CD4-positive, alpha-beta T cell treated with Interleukin-1 beta for 1 hour (primary cell): ENCODE measurements around the gene DNAJC5.

Experiments used
- DNase-seq, 2 donors: peaks; one replicate each; pipeline ENCODE4 v3.0.0-alpha.2; 2020 to 2022

DNAJC5 gene

GRCh38 chr20:63942250-63942951 lies 47.5 kb downstream of the DNAJC5 start:
- DNase-seq: peak in 1 of 2 donors; percentile 41

DNA sequence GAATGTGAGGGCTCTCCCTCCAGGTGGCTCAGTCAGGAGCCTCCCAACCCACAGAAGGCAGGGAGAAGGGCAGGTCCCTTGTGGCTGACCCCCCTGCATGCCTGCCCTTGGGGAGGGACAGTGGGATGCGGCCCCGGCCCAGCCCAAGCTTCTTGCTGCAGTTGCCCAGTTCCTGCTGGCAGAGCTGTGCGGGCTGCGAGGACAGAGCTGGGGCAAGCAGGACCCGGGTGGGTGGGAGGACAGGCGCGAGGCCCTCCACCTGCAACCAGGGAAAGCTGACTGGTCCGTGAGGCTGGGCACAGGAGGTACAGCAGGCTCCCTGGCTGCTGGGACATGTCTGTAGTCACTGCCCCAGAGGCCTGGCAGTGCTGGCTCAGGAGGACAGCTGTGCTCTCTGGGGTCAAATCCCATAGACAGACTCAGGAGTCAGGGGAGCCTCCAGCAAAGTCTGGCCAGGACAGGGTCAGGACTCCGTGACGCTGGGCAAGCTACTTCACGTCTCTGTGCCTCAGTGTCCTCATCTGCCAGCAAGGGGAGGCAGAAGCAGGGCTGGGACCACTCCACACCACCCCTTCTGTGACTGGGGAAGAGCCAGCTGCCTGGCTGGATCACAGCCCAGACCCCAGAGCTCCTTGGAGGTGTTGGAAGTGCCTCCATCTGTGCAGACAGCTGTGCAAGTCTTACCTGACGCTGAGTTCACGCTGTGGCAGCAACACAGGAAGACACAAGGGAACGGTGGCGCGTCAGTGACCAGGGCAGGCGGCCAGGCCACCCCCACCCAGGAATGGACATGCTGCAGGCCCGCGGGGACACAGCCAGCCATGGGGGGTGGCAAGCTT lies 48.3 kb downstream of the DNAJC5 start:
- DNase-seq: no peak

DNA sequence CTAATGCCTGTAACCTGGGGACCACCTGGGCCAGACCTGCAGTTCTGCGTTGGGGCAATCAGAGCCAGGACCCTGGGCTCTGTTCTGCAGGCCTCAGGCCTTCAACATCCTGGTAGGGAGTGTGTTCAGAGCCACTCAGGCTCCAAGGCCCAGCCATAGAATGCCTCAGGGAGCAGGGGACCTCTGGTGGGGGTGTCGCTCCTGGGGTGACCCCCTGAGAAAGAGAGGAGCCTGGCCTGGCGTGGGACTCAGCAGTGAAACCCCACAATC lies 48.8 kb downstream of the DNAJC5 start:
- DNase-seq: no peak

DNA sequence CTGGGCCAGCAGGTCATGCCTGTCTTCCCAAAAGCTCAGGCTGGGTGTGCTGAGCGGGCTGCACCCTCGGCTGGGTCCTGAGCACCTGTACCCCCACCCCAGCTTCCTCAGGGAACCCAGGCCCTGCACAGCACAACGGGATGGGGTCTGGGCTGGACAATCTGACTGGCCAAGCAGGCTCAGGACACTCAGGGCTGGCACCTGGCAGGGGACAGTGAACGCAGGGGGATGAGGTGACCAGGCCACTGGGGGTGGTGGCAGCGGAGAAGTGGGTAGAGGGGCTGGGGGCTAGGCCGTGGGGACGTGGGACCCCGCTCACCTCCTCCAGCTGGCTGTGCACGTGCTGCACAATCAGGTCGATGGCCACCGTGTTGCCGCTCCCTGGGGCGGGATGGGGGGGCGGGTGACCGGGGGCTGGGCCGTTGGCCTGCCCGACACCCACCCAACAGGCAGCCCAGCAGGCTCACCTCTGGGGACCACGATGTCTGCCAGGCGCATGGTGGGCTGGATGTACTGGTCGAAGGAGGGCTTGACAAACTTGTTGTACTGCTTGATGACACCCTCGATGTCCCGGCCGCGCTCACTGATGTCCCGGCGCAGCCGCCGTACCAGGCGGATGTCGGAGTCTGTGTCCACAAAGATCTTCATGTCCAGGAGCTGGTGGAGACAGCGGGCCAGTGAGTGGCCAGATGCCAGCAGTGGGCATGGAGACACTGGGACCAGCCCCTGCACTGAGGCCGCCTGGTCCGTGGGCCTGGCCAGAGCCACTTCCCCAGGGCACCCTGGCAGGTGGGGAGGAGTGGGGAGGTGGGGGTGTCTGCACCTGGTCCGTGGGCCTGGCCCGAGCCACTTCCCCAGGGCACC lies 49.4 kb downstream of the DNAJC5 start:
- DNase-seq: no peak

- DNase-seq: no peak
Measured at GRCh38 chr20:63945031-63945658, 50.2 kb downstream of the DNAJC5 start.

- DNase-seq: no peak
Measured at GRCh38 chr20:63945921-63946920, 51.3 kb downstream of the DNAJC5 start.

GRCh38 chr20:63946986-63947637 lies 52.2 kb downstream of the DNAJC5 start:
- DNase-seq: no peak

DNA sequence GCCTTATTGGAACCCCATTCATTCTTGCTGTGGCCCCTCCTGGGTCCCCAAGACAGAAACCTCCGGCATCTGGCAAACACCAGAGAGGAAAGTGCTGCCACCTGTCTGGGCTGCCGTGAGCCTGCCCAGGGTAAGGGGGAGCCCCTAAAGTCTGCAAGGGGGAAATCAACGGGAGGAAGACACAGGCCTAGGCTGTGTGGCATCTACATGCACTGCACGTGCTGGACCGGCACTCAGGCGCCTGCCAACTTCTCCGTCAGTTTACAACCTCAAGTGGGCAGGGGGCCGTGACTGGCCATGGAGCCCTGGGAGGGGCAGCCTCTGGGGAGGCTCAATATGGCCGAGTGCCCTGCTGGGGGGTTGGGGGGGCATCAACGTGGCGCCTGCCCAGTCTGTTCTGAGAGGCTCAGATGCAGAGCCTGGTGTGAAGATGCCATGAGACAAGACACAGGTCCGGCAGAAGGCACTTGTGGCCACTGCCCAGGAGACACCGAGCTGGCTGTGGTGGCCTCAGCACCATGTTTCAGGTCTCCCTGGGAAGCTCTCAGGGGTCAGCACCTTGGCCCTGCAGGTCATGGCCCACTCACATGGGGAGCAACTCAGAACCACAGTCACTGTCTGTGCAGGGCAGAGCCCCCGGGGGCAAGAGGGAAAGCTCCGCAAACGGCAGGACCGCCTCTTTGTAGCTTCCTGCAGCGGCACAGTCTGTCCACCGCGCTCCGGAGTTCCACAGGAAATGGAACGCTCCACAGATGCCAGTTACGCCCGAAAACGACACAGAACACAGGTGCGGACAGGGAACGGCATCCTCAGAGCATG lies 52.9 kb downstream of the DNAJC5 start:
- peak; percentile 29 for DNase-seq

DNA sequence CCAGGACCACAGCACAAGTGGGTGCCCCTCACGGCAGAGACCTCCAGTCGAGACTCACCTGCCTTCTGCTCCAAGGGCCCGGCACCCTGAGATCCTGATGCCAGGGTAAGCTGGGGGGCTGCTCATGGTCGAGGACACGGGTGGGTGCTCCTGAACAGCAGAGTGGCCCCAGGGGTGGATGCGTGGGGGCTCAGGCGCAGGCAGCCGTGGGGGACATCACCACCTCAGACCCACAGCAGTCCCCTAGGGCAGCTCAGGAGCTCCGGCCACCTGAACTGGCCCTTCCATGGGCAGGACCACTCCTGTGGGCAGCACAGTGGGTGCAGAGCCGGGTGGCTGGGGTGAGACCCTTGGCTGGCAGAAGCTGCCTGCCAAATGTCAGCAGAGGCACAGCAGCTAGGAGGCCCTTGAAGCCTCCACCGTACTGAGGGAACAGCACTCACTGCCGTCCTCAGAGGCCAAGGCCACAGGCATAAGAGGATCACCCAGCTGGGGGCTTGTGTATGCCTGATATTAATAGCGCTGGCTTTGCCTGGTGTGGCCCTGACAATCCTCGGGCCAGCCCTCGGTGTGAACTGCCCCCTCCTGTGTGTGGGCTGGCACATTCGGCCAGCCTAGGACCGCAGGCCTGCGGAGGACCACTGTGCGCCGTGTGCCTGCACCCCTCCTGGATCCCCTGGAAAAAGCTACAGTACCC lies 55.9 kb downstream of the DNAJC5 start:
- DNase-seq: no peak

DNA sequence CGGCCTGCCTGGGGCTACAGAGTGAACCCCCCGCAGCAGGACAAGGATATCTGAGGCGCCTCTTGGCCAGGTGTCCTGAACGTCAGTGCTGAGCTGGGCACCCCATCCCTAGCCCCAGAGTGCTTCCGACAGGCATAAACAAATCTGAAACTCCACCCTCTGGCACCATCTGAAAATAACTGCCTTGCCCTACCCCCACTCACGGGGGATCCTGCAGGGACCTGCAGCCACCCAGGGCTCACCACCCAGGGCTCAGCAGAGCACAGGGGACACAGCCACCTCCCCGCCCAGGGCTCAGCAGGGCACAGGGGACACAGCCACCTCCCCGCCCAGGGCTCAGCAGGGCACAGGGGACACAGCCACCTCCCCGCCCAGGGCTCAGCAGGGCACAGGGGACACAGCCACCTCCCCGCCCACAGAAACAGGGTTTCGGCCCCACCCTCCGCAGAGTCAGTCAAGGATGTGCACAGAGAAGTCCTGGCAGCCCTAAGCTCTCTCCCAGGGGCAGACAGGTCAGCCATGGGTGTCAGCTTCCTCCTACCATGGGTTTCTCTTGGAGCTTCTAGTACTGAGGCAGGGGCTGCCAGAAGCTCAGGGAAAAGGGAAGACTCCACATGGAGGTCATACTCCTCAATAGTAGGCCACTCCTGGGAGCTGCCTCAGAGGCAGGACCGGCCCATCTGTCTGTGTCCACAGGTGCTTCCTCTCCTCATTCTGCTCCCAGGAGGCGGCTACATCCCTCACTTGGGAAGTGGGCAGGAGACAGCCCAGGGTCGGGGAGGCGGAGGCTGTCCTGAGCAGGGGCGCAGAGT lies 56.7 kb downstream of the DNAJC5 start:
- no peak for DNase-seq

GRCh38 chr20:63952210-63952535 lies 57.2 kb downstream of the DNAJC5 start:
- no peak for DNase-seq

GRCh38 chr20:63952769-63953168 lies 57.8 kb downstream of the DNAJC5 start:
- no peak for DNase-seq

GRCh38 chr20:63953764-63954429 lies 59.0 kb downstream of the DNAJC5 start:
- no peak for DNase-seq

DNA sequence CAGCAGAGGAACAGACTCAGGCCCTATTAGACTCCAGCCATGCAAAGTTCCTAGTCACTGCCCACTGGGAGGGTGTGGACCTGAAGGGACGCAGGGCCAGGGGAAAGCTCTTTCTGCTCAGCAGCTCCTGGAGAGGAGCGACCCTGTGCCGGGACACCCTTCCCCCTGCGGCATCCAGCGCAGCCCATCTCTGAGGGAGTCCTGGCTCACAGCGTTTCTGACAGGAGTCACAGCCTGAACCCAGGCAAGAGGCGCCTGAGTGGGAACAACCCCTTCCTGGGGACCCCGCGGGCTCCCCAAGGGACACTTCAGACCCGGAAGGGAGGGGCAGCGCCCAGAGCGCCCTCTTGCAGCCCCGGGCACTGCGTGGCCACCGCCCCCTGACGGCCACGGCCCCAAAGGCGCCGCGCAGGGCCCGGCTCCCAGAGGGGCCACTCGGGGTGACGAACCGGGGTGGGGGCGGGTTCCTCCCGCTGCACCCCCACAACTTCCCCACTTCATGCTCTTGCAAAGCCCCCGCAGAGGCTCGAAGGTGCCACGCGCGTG lies 60.4 kb downstream of the DNAJC5 start:
- DNase-seq: peak; percentile 43 to 46

- DNase-seq: peak; percentile 90 to 93
Measured at GRCh38 chr20:63955827-63956663, 61.1 kb downstream of the DNAJC5 start, which contains the start of gene UCKL1. TSS of gene UCKL1 (minus strand) at chr20:63956416. CDS start at chr20:63956372, 44 bp downstream.

DNA sequence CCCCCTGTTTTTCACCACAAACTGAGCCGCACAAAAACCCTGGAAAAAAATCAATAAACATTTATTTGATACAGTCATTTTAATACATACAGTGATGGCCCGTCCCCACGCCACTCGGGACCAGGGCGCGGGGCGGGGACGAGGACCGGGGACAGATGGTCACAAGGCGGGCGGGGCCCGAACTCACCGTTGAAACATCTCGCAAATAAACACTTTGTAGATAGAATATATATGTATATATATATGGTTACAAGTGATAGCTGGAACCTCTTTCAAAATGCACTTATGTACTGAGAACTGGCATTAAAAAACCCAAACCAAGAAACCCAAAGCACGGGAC lies 61.7 kb downstream of the DNAJC5 start:
- DNase-seq: no peak
